ENCODE results near the gene NAT10.
"Not testable (repeated sequence)": the region's sequence is repeated elsewhere in the genome, so short reads cannot be mapped to it uniquely, and the experiment has no call there.

NAT10 gene

DNA sequence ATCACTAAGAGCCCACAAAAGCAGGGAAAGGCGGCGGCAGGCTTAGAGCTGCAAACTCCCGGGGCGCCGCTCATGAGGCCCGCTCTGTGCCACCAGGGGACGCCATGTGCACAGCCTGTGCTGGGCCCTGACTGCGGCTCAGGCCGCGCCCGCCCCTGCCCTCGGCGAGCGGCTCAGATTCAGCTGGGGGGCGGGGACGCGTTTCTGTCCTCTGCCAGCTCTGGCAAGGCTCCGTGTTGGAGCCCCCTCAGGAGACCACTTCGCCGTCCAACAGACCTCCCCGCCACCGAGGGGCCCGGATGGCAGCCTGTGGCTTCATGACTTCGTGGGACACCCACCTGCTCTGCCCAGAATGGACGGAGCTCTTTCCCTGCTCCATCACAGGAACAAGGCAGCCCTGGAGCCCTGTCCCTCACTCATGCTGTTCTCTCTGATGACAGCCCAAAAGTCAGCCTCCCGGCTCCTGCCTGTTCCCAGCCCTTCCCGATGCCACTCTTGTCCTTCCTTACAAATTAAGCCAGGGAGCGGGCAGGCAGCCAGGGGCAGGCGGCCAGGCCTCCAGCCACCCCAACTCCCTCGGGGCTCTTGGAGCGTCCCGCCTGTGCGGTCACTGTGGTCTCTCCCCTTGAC is 69.1 kb downstream of the NAT10 start:
- DNase-seq (ENCODE audit: low read depth) = peak; percentile 74
- H3K4me3 ChIP-seq (ENCODE audit: low read depth, low read length) = peak overlapping the region; percentile 25
- TF ChIP-seq CTCF (conservative IDR thresholded peaks at IDR 0.05; ENCODE audit: low read depth, low read length) = peak; percentile 89

DNA sequence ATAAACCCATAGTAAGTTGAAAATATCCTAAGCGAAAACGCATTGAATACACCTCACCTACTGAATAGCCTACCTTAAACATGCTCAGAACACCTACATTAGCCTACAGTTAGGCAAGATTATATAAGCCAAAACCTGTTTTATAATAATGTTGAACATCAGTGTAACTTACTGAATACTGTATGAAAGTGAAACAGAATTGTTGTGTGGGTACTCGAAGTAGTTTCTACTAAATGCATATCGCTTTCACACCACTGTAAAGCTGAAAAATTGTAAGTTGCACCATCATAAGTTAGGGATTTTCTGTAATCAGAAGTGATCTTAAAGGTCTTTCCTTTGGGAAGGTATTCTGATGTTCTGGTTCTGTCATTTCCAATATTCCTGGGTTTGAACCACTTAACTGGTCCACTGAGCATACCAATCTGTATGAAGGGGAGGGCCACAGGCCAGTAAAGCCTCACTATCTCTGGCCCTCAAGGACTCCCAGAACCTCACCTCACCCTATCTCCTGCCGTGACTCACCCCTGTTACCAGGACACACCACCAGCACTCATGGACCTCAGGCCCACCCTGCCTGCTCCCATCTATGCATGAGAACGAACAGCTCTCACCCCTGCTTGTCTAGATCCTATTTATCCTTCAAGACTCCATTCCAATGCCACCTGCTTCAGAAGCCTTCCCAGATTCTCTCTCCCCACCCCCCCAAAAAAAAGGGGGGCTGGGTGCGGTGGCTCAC is 70.0 kb downstream of the NAT10 start:
- TF ChIP-seq CTCF (conservative IDR thresholded peaks at IDR 0.05; ENCODE audit: low read depth, low read length) = no peak
- no peak for DNase-seq (ENCODE audit: low read depth)
- H3K4me3 ChIP-seq (ENCODE audit: low read depth, low read length) = no peak overlapping the region

DNA sequence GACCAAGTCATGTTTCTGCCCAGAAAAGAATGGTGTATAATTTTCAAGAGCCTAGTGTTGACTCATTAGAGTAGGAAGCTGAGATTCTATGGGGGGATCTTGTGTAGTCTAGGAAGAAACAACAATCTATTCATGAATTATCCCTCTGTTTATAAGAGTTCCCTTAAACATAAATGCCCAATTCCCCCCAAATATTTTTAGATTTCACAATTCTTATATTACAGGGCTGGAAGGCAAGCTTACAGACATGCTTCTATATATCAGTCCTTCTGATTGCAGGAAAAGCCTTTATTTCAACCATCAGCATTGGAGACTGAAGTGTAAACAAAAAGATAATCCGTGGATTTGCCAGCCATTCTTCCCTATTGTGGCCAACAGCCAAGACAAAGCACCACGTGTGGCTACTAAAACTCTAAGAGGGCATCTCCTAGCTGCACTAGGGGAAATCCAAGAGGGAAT is 71.4 kb downstream of the NAT10 start:
- DNase-seq (ENCODE audit: low read depth) = no peak

DNA sequence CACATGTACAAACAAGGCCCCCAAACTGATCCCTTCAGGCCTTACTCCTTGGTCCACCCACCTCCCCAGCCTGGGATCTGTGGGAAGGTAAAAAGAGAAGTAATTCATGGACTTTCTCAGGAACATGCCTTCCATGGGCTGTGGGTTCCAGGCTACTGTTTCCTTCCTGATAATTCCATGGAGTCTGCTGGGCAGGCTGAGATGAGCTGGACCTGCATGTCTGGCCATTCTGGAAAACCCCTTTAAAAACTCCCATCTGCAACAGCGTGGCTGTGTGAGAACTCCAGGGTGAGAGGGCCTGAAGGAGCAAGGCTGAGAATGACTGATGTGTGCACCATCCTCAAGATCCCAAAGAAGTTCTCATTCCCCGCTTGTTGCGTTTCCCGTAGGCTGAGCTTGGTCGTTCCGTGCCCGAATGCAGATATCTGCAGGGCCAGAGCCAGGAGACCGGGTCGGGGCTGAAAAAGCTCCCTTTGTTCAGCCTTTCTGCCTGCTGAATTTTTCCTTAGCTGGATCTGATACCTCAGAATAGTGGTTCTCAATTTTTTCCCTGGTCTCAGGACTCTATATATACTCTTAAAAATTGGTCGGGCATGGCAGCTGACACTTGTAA is 72.9 kb downstream of the NAT10 start:
- no peak overlapping the region for H3K4me3 ChIP-seq (ENCODE audit: low read depth, low read length)
- no peak for TF ChIP-seq CTCF (conservative IDR thresholded peaks at IDR 0.05; ENCODE audit: low read depth, low read length)
- DNase-seq (ENCODE audit: low read depth) = no peak

More for the DNA sequence above, 71.4 kb downstream of the NAT10 start:
- no peak overlapping the region for H3K4me3 ChIP-seq (ENCODE audit: low read depth, low read length)
- TF ChIP-seq CTCF (conservative IDR thresholded peaks at IDR 0.05; ENCODE audit: low read depth, low read length) = no peak

GRCh38 chr11:34179026-34179675 is 73.7 kb downstream of the NAT10 start:
- H3K4me3 ChIP-seq (ENCODE audit: low read depth, low read length) = no peak overlapping the region
- no peak for DNase-seq (ENCODE audit: low read depth)
- no peak for TF ChIP-seq CTCF (conservative IDR thresholded peaks at IDR 0.05; ENCODE audit: low read depth, low read length)

- no peak for DNase-seq (ENCODE audit: low read depth)
Measured at GRCh38 chr11:34180040-34180813, 74.8 kb downstream of the NAT10 start.

GRCh38 chr11:34180814-34181165 is 75.4 kb downstream of the NAT10 start:
- not testable (repeated sequence) for DNase-seq (ENCODE audit: low read depth); H3K4me3 ChIP-seq (ENCODE audit: low read depth, low read length)

More at GRCh38 chr11:34180040-34180813, 74.8 kb downstream of the NAT10 start:
- no peak for TF ChIP-seq CTCF (conservative IDR thresholded peaks at IDR 0.05; ENCODE audit: low read depth, low read length)
- H3K4me3 ChIP-seq (ENCODE audit: low read depth, low read length) = no peak overlapping the region

Measured in choroid plexus epithelial cell (primary cell).